ENCODE data around the gene DOCK9.

The DOCK9 gene

GRCh38 chr13:98941536-98941935 is 36.3 kb downstream of the DOCK9 start:
- no peak for DNase-seq

DNA sequence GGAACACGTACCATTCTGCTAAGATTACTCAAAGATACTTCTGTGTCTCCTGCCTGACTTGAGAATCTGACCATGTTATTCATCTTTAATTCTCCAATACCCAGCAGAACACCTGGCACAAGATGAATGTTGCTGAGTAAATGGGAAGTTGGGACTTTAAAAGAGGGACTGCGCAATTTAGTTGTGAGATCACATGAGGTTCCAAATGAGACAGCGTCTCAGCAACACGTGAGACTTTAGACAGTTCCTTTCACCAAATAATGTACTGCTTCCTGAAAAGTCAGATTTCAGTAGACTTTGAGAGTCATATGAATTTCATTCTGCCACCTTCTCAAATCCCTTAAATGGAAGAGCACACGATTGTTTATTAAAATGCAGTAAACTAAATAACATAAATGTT is 36.7 kb downstream of the DOCK9 start:
- DNase-seq, result no peak

- DNase-seq, result no peak
These were observed 37.4 kb downstream of the DOCK9 start for GRCh38 chr13:98940325-98941001.

GRCh38 chr13:98939660-98940191 is 38.1 kb downstream of the DOCK9 start:
- no peak for DNase-seq

DNA sequence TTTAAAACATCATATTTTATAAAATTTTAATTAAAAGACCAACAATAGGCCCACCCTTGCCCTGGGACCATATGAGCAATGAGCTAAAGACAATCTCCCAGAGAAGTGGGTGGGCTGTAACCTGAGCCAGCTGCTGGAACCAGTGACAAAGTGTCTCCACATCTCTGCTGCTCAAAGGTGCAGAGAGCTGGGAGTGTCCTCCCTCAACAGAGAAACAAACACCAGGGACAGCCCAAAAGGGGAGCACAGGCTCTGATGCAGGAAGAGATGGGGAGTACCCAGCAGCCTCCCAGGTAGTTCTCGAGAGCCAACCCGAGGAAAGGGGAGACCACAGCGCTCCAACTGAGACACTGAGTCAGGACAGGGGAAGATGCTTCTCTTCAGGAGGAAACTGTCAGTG is 39.1 kb downstream of the DOCK9 start:
- DNase-seq, result no peak

- DNase-seq, result no peak
These were observed 39.9 kb downstream of the DOCK9 start for GRCh38 chr13:98937911-98938381.

DNA sequence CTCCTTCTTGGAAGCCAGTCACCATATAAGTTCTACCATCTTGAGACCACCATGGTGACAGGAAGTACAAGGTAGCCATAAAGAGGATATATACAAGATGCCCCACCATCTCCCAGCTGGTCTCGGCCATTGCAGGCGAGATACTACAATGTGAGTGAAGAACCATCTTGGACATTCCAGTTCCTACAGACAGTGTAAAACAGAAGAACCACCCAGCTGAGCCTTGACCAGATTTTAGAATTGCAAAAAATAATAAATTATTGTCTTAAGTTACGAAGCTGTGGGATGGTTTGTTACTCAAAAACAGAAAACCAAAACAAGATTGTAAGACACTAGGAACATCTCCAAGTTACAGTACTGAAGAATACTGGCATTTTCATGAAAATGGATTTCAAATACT is 43.6 kb downstream of the DOCK9 start:
- DNase-seq, result no peak

DNA sequence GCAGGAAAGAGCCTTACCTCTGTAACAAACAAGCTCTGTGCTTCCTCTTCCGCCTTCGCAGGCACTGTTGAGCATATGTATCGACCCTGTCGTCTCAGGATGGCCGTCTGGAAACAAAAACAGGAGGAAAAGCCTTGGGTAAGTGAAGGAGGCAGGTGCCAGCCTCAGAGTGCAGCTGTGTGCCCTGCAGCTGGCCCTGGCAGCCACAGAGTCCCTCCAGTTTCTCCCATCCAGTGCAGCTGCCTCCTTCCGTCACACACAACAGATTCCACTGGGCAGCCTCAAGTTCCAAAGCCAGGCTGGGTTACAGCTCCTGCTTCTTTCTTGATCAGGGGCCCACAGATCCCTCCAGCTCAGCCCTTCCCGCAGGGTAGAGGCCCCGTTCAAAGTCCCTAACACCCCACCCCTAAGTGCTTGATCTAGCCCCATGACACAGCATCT is 47.7 kb downstream of the DOCK9 start:
- no peak for DNase-seq

- DNase-seq, result peak; percentile 35
These were observed 49.6 kb downstream of the DOCK9 start for GRCh38 chr13:98927951-98928927.

DNA sequence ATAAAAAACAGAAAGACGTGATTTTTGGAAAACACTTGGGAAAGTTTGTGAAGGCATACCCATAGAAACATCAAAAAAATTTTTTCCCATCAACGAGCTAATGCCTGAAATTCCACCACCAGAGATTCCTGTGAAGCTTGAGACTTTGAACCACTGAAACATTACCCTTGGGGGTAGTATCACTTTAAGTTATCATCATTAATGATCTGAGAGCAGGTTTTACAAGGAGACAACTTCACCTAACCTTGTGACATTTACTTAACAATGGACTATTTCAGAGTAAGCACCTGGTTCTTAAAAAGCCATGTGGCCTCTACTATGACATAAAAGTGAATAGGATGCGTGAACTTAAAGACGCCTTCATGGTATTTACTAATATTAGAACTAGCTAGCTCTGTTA is 51.9 kb downstream of the DOCK9 start:
- no peak for DNase-seq

DNA sequence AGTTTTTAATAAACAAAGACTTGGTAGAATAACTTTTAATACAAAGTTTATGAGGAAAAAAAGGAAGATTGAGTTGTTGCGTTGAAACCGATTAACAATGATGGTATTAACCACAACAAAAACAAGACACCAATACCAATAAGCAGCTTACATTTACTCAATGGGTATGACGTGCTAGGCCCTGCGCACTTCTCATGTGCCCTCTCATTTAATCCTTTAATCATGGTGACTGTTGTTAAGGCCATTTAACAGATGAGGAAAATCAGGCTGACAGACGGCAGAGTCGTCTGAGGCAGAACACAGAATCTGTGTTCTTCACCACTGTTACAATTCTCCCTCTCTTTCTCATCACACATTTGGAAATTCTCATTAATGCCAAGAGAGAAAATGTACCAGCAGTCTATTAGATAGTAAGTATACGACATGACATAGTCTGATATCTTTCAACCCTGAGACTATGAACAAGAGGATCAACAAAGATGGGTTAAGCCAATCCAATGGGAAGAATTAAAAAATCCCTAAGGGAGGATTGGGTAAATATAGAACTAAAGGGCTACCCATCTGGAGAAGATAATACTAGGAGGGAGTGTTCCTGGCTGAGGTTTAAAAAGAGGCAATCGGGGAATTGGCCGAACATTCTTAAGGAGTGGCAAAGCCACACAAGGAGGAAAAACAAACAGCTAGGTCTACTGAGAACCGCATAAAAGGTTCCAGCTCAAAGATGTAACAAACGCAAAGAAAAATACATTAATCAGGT is 54.0 kb downstream of the DOCK9 start:
- DNase-seq, result no peak

- no peak for DNase-seq
These were observed 55.6 kb downstream of the DOCK9 start for GRCh38 chr13:98922306-98922705.

DNA sequence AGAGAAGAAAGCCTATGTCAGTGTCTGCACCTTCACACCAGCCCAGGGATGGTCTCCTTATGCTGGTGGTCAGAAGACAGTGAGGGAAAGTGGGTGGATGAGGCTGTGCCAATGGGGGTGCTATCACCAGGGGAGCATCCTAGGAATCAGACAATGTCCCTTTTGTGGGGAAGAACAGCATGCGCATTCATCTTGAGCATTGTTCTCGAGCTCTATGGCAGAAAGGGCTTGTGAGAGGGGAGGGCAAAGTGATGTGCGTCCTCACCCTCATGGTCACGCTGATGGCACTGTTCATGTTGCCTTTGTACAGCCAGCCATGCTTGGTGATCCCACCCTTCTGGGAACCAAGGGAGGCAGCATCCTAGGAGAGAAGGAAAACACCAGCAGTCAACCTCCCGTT is 56.1 kb downstream of the DOCK9 start:
- DNase-seq, result no peak

DNA sequence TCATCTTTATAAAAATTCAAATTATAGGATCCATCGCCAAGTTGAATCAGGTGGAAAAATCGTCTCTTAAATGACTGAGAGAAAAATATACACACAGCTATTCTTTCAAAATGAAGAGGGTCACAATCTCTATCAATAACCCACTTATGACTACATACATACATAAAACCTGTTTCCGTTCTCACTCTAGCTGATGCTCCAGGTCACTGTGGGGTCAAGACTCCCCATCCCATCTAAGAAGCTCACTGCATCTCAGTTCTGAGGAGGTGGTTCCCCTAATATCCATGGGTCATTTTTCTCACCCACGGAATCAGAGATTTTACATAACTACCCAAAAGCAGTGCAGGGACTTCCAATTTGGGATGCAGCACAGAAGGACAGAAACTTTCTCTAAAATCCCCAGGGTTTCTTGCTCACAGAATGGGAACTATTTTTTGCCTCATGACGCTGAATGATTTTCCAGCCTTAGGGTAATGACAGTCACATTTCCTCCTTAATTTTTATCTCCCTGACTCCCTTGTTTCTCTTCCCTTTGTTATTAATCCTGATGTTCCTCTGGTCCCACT is 56.8 kb downstream of the DOCK9 start:
- DNase-seq, result no peak

DNA sequence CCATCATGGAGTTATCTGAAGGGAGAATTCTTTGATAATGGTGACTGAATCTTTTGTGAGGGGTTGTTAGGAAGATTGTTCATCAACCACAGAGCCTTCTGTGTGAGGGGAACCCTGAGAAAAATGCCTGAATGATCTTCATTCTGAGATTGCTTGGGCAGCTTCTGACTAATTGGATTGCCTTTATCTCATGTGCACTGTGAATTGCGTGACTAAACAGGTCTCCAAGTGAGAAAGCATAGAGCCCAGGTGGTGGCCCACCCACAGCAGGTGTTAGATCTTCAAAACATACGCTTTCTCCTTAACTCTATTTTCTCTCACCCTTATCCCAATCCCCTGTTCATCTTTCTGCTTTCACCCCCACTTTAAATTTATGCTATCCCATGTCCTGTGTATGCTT is 58.3 kb downstream of the DOCK9 start:
- no peak for DNase-seq

DNA sequence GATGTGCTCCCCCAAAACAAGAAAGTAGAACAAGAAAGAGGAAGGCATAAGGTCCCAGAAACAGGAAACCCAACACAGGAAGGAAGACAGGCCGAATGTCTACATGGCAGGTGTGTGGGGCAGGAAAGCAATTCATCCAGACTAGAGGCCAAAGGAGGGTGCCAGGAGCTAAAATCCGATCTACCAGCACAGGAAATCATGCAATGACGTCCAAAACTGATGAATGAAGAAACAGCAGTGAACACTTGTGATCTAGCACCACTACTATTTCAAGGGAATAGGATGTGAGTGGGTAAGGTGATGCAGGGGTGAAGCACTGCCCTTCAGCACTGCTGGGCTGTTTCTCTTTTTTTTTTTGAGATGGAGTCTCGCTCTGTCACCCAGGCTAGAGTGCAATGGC is 59.1 kb downstream of the DOCK9 start:
- DNase-seq, result no peak

- no peak for DNase-seq
These were observed 60.7 kb downstream of the DOCK9 start for GRCh38 chr13:98917116-98917515.

GRCh38 chr13:98916403-98916802 is 61.5 kb downstream of the DOCK9 start:
- no peak for DNase-seq

- DNase-seq, result no peak
These were observed 61.9 kb downstream of the DOCK9 start for GRCh38 chr13:98915981-98916380.

- DNase-seq, result no peak
These were observed 62.3 kb downstream of the DOCK9 start for GRCh38 chr13:98915563-98915962.

DNA sequence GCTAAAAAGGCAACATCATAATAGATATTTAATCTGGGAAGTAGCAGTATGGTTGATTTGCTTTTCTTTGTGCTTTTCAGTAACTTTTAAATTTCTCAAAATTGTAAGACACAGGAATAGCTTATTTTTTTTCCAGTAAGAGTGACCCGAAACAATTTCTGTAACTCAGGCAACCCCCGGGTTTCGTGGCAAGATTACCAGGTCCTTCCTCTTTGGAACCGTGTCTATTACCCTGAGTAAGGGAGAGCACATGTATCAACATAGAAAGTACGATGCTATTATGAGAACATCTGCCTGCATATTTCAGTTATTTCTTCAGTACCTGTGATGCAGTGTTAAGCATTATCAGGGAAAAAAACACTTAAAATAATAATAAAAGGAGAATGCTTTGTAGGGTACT is 64.1 kb downstream of the DOCK9 start:
- no peak for DNase-seq

DNA sequence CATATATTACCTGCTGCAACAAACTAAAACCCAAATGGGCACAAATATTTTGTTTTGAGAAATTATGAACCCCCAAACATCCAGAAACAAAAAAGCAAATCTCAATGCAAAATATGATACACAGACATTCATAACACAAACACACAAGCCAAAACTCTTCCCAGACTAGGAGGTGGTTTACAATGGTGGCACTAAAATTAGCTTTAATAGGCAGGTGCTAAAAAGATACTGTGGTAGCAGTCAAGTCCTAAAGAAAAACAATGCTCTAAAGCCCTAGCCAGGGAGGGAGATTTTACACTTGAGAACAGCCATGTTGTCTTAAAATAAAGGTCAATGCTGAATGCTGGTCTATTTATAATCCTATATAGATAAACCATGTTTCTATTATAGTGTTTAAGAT is 65.0 kb downstream of the DOCK9 start:
- no peak for DNase-seq

DNA sequence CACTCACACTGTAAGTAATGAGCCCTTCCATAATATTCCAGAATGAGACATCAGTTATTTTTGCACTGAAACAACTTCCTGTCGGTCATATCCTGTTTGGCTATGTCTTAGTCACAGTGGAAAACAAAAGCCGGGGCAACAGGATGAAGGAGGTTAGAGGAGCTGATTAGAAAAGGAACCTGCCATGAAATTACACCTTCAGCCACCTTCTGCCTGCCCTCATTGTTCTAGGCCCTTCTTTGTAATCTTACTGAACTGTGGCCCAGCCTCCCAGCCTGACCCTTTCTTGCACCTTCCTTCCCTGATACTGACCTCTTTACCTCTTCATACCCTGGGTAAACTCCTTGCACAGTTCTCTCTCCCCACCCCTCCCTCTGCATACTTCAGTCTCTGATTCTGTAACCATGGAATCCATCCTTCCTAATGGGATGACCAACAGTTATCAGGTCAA is 67.3 kb downstream of the DOCK9 start:
- DNase-seq, result peak; percentile 83
